ENCODE results near the gene HLA-DOB. TPM values are rescaled to one million over a fixed set of nuclear protein-coding genes. Genes with fewer than 3 reads are reported as not detected.
"Not testable (repeated sequence)": the region's sequence is repeated elsewhere in the genome, so short reads cannot be mapped to it uniquely, and the experiment has no call there.

The HLA-DOB gene
- total and polyA plus RNA-seq, 3 experiments from 2014 or later: 0.62 to 0.97 (median 0.77) TPM

DNA sequence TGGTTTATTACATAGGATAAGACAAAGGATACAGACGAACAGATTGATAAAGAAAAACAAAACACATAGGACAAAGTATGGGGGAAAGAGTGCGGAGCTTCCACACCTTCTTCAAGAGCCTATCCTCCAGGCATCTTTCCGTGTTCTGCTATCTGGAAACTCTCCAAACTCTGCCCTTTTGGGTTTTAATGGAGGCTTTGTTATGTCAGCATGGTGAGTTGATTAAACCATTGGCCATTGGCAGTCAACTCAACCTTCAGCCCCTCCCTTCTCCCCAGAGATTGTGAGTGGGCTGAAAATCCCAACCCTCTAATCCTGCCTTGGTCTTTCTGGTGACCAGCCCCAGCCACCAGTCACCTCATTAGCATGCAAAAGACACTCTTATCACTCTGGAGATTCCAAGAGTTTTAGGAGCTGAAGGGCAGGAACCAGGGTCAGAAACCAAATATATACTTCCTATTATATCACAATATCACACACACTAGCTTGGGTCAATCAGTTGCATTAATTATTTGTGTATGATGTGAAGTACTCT lies 23.8 kb downstream of the HLA-DOB start:
- Mint-ChIP-seq H3K27ac (no peak overlapping the region), H3K4me3 (no peak overlapping the region), H3K27me3 (peaks cover 39 to 82% of the 10 kb centered on the region in 2 donors), H3K36me3 (peaks cover 0 to 2% (median 0%) of the 10 kb centered on the region in 3 donors), H3K9me3 (no peaks in the 10 kb centered on the region), H3K4me1 (peaks cover 10 to 11% (median 10%) of the 10 kb centered on the region in 3 donors)
- Histone ChIP-seq H3K4me3 (ENCODE audit: low read length) (no peak overlapping the region), H3K27me3 (ENCODE audit: insufficient read depth, low read length, poor library complexity, severe bottlenecking) (peaks cover 10% of the 10 kb centered on the region), H3K27ac (ENCODE audit: low read depth, low read length) (no peak overlapping the region), H3K9me3 (ENCODE audit: low read length) (no peaks in the 10 kb centered on the region), H3K36me3 (ENCODE audit: insufficient read depth, low read length) (no peaks in the 10 kb centered on the region), H3K4me1 (ENCODE audit: insufficient read depth, low read length) (peaks cover 8% of the 10 kb centered on the region)
- CTCF ChIA-PET: interaction anchor here (0.8 to 3.3 kb wide), 3 partner anchors 9 to 379 kb away, joined by 4 to 14 read pairs (median 4); no protein-coding TSS in a partner anchor
- DNase-seq: no peak
- POLR2A ChIA-PET: no interaction called here

DNA sequence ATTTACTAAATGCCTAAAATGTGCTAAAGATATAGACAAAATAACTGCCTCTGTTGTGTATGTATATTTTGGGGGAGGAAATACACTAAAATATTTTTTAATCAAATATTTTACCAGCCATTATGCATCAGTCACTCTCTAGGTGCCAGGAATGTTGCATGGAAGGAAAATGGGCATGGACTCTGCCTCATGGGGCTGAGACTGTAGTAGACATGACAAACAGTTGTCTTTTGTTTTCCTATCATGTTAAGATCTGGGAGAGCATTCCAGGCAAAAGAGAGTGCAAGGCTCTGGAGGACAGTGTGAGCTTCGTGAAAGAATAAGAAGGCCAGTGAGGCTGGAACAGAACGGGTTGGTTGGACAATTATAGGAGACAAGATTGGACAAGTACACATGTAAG lies 26.5 kb downstream of the HLA-DOB start:
- DNase-seq: no peak
- POLR2A ChIA-PET: no interaction called here

DNA sequence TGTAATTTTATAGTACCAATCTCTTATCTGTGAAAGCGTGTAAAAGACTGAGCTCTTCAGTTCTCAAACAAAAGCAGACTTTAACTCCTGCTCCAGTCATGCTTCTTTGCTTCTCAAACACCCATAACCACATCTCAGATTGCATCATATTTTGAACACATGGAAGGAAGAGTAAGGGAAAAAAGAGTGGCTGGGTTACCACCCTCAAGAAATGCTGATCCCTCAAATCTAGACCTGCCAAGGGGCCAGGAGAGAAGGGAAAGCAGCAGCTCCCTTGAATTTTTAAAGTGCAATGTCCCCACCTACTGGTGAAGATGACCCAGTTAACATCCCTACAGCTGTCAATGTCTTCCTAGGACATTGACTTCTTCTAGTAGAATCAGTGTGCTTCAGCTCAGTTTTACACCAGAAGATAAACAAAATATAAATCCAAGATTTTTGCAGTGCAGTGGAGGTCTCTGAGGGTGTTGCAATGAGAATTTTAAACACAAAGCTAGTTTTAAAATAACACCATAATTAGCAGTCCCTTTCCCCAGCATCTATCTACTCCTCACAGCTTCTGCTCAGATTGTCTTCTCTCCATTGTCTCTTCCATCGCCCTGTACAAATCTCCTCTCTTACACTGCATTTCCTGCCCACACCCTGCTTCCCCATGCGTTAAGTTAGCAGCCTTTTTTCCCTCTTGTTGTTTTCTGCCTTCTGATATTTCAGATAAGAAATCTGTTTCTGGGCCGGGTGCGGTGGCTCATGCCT lies 30.8 kb downstream of the HLA-DOB start:
- Histone ChIP-seq H3K27me3 (ENCODE audit: insufficient read depth, low read length, poor library complexity, severe bottlenecking) (peaks cover 11% of the 10 kb centered on the region), H3K9me3 (ENCODE audit: low read length) (no peaks in the 10 kb centered on the region), H3K27ac (ENCODE audit: low read depth, low read length) (no peak overlapping the region), H3K4me3 (ENCODE audit: low read length) (no peak overlapping the region), H3K4me1 (ENCODE audit: insufficient read depth, low read length) (no peaks in the 10 kb centered on the region), H3K36me3 (ENCODE audit: insufficient read depth, low read length) (no peaks in the 10 kb centered on the region)
- ChIA-PET POLR2A (no interaction called here), CTCF (interaction anchor here (1.2 to 4.4 kb wide), 9 partner anchors 9 to 698 kb away, joined by 3 to 46 read pairs (median 5); partner anchors contain the start of gene TAP2)
- Mint-ChIP-seq H3K9me3 (peaks cover 0 to 17% (median 13%) of the 10 kb centered on the region in 5 donors), H3K27me3 (peaks cover 40 to 70% of the 10 kb centered on the region in 2 donors), H3K4me1 (no peaks in the 10 kb centered on the region), H3K4me3 (no peak overlapping the region), H3K27ac (peak overlapping the region in 2 of 8 donors; percentile 4 to 8), H3K36me3 (peaks cover 0 to 15% (median 2%) of the 10 kb centered on the region in 3 donors)
- peak in 3 of 5 donors; percentile 3 to 34 (median 28) for DNase-seq

More for the DNA sequence above, 26.5 kb downstream of the HLA-DOB start:
- Histone ChIP-seq H3K4me3 (ENCODE audit: low read length) (no peak overlapping the region), H3K27ac (ENCODE audit: low read depth, low read length) (no peak overlapping the region), H3K9me3 (ENCODE audit: low read length) (no peaks in the 10 kb centered on the region), H3K36me3 (ENCODE audit: insufficient read depth, low read length) (no peaks in the 10 kb centered on the region), H3K4me1 (ENCODE audit: insufficient read depth, low read length) (no peaks in the 10 kb centered on the region), H3K27me3 (ENCODE audit: insufficient read depth, low read length, poor library complexity, severe bottlenecking) (peaks cover 18% of the 10 kb centered on the region)
- Mint-ChIP-seq H3K9me3 (no peaks in the 10 kb centered on the region), H3K4me3 (no peak overlapping the region), H3K27me3 (peaks cover 46 to 89% of the 10 kb centered on the region in 2 donors), H3K27ac (no peak overlapping the region), H3K36me3 (peaks cover 0 to 2% (median 0%) of the 10 kb centered on the region in 3 donors), H3K4me1 (no peaks in the 10 kb centered on the region)
- CTCF ChIA-PET: no interaction called here

DNA sequence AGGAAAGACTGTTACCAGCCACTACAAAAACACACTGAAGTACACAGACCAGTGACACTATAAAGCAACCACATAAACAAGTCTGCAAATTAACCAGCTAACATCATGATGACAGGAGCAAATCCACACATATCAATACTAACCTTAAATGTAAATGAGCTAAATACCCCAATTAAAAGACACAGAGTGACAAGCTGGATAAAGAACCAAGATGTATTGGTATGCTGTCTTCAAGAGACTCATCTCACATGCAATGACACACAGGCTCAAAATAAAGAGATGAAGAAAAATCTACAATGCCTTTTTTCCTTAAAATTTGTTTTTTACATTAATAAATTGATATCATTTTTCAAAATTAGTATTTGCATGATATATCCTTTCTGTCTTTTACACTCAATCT lies 33.9 kb downstream of the HLA-DOB start:
- H3K27ac ChIP-seq (ENCODE audit: low read depth, low read length); POLR2A ChIA-PET; H3K4me3 Mint-ChIP-seq; H3K36me3 ChIP-seq (ENCODE audit: insufficient read depth, low read length); H3K27ac Mint-ChIP-seq; H3K4me1 Mint-ChIP-seq; H3K4me1 ChIP-seq (ENCODE audit: insufficient read depth, low read length); DNase-seq; H3K27me3 ChIP-seq (ENCODE audit: insufficient read depth, low read length, poor library complexity, severe bottlenecking); H3K9me3 ChIP-seq (ENCODE audit: low read length); H3K4me3 ChIP-seq (ENCODE audit: low read length): not testable (repeated sequence)
- Mint-ChIP-seq H3K36me3 (peaks cover 0 to 15% (median 0%) of the 10 kb centered on the region in 3 donors), H3K27me3 (peaks cover 30 to 57% of the 10 kb centered on the region in 2 donors), H3K9me3 (peaks cover 0 to 17% (median 13%) of the 10 kb centered on the region in 5 donors)
- CTCF ChIA-PET: interaction anchor here (0.9 kb wide), 1 partner anchor 369 kb away, joined by 3 read pairs; no protein-coding TSS in a partner anchor

DNA sequence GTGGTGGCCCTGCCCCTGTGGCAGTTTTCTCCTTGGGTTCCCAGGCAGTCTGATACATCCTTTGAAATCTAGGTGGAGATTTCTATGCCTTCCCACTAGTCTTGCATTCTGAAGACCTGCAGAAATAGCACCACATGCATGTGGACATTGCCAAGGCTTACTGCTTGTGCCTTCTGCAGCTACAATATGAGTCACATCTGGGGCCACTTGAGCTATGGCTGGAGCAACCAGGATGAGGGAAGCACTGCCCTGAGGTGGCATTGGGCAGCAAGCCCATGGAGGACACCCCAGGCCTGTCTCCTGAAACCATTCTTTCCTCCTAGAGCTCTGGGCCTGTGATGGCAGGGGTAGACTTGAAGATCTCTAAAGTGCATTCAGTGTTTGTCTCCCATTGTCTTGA lies 37.8 kb downstream of the HLA-DOB start:
- H3K4me3 ChIP-seq (ENCODE audit: low read length): no peak overlapping the region
- ChIA-PET POLR2A (no interaction called here), CTCF (no interaction called here)
- H3K27ac ChIP-seq (ENCODE audit: low read depth, low read length): no peak overlapping the region
- no peaks in the 10 kb centered on the region for H3K9me3 ChIP-seq (ENCODE audit: low read length)
- DNase-seq: no peak
- peaks cover 0 to 15% (median 2%) of the 10 kb centered on the region in 3 donors for H3K36me3 Mint-ChIP-seq
- no peak overlapping the region for H3K4me3 Mint-ChIP-seq
- H3K4me1 Mint-ChIP-seq: no peaks in the 10 kb centered on the region
- no peaks in the 10 kb centered on the region for H3K36me3 ChIP-seq (ENCODE audit: insufficient read depth, low read length)
- H3K27me3 Mint-ChIP-seq: peaks cover 12 to 52% of the 10 kb centered on the region in 2 donors
- H3K4me1 ChIP-seq (ENCODE audit: insufficient read depth, low read length): no peaks in the 10 kb centered on the region
- no peak overlapping the region for H3K27ac Mint-ChIP-seq
- peaks cover 4% of the 10 kb centered on the region for H3K27me3 ChIP-seq (ENCODE audit: insufficient read depth, low read length, poor library complexity, severe bottlenecking)
- peaks cover 0 to 17% (median 13%) of the 10 kb centered on the region in 5 donors for H3K9me3 Mint-ChIP-seq

DNA sequence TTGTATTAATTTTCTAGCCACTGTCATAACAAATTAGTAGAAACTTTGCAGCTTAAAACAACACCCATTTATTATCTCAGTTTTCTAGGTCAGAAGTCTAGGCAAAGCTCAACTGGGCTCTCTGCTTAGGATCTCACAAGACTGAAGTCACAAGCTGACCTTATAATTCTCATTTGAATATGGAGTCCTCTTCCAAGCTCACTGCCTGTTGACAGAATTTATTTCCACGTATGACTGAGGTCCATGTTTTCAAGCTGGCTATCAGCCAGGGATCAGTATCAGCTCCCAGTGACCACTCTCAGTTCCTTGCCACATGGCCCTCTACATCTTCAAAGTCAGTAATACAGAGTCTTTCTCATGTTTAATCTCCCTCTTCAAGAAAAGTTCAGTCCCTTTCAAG lies 41.7 kb downstream of the HLA-DOB start:
- ChIA-PET CTCF (no interaction called here), POLR2A (no interaction called here)
- peaks cover 2 to 5% (median 3%) of the 10 kb centered on the region in 3 donors for H3K4me1 Mint-ChIP-seq
- no peak overlapping the region for H3K27ac Mint-ChIP-seq
- H3K36me3 Mint-ChIP-seq: peaks cover 0 to 2% (median 0%) of the 10 kb centered on the region in 3 donors
- peaks cover 4% of the 10 kb centered on the region for H3K27me3 ChIP-seq (ENCODE audit: insufficient read depth, low read length, poor library complexity, severe bottlenecking)
- peaks cover 20 to 60% of the 10 kb centered on the region in 2 donors for H3K27me3 Mint-ChIP-seq
- H3K4me1 ChIP-seq (ENCODE audit: insufficient read depth, low read length): no peaks in the 10 kb centered on the region
- no peak overlapping the region for H3K4me3 ChIP-seq (ENCODE audit: low read length)
- H3K27ac ChIP-seq (ENCODE audit: low read depth, low read length): no peak overlapping the region
- H3K36me3 ChIP-seq (ENCODE audit: insufficient read depth, low read length): no peaks in the 10 kb centered on the region
- no peaks in the 10 kb centered on the region for H3K9me3 ChIP-seq (ENCODE audit: low read length)
- H3K9me3 Mint-ChIP-seq: no peaks in the 10 kb centered on the region
- no peak for DNase-seq
- H3K4me3 Mint-ChIP-seq: no peak overlapping the region

DNA sequence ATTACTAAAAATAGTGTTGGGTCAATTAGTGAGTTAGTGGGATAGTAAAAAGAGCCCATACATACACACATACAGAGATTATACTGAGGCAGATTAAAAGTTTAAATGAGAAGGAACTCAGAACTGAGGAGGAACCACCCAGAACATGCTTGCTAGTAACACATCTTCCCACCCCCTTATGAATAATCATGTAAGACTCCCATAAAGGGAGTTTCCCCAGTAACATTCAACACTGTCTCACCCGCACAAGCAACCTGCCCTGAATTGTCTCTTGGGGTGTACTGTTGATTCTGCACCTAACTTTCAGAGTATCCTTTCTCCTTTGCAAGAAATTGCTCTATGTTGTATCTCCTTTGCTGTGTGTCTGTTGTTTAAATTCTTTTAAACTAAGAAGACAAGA lies 42.4 kb downstream of the HLA-DOB start:
- CTCF ChIA-PET: no interaction called here
- peaks cover 0 to 2% (median 0%) of the 10 kb centered on the region in 3 donors for H3K36me3 Mint-ChIP-seq
- H3K27me3 ChIP-seq (ENCODE audit: insufficient read depth, low read length, poor library complexity, severe bottlenecking): peaks cover 4% of the 10 kb centered on the region
- H3K9me3 ChIP-seq (ENCODE audit: low read length): no peaks in the 10 kb centered on the region
- POLR2A ChIA-PET: no interaction called here
- no peak overlapping the region for H3K27ac ChIP-seq (ENCODE audit: low read depth, low read length)
- H3K27me3 Mint-ChIP-seq: peaks cover 20 to 62% of the 10 kb centered on the region in 2 donors
- H3K4me1 ChIP-seq (ENCODE audit: insufficient read depth, low read length): no peaks in the 10 kb centered on the region
- peaks cover 2 to 5% (median 3%) of the 10 kb centered on the region in 3 donors for H3K4me1 Mint-ChIP-seq
- DNase-seq: no peak
- no peak overlapping the region for H3K4me3 Mint-ChIP-seq
- H3K27ac Mint-ChIP-seq: no peak overlapping the region
- no peaks in the 10 kb centered on the region for H3K9me3 Mint-ChIP-seq
- no peak overlapping the region for H3K4me3 ChIP-seq (ENCODE audit: low read length)
- H3K36me3 ChIP-seq (ENCODE audit: insufficient read depth, low read length): no peaks in the 10 kb centered on the region

DNA sequence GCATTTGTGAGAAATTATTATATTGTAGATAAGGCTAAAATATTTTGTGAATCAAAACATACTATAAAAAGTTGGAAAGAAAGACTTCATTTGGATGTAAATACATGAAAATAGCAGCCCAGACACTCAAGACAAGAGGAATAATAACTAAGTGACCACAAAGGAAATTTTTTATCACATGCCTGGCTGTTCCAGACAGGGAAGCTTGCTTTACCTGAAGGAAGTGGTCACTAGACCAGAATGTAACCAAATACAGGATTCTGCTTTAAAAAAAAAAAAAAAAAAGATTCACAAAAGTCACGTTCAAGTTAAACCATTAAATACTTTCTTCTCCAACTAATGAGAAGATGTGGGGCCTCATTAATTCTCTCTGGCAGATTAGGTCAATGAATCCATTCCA lies 44.1 kb downstream of the HLA-DOB start:
- H3K9me3 Mint-ChIP-seq: no peaks in the 10 kb centered on the region
- Histone ChIP-seq H3K27ac (ENCODE audit: low read depth, low read length) (no peak overlapping the region), H3K36me3 (ENCODE audit: insufficient read depth, low read length) (no peaks in the 10 kb centered on the region), H3K27me3 (ENCODE audit: insufficient read depth, low read length, poor library complexity, severe bottlenecking) (peaks cover 4% of the 10 kb centered on the region), H3K4me1 (ENCODE audit: insufficient read depth, low read length) (no peaks in the 10 kb centered on the region), H3K9me3 (ENCODE audit: low read length) (no peaks in the 10 kb centered on the region), H3K4me3 (ENCODE audit: low read length) (no peak overlapping the region)
- DNase-seq: no peak
- CTCF ChIA-PET: no interaction called here
- POLR2A ChIA-PET: no interaction called here
- H3K4me1 Mint-ChIP-seq: peaks cover 2 to 5% (median 3%) of the 10 kb centered on the region in 3 donors
- H3K4me3 Mint-ChIP-seq: no peak overlapping the region
- H3K36me3 Mint-ChIP-seq: peaks cover 0 to 2% (median 0%) of the 10 kb centered on the region in 3 donors
- no peak overlapping the region for H3K27ac Mint-ChIP-seq
- peaks cover 27 to 76% of the 10 kb centered on the region in 2 donors for H3K27me3 Mint-ChIP-seq

All from CD8-positive, alpha-beta memory T cell (primary cell).